Esophagus (tissue), 2 donors: ENCODE data around the gene PLCL2. TPM values are rescaled to one million over a fixed set of nuclear protein-coding genes. Genes with fewer than 3 reads are reported as not detected.

Experiments used
- H3K27ac ChIP-seq, 2 donors: one replicate each; pipeline ENCODE4 v1.5.1; 2013; ENCODE audit warnings: low read depth in 2 of 2, mild to moderate bottlenecking in 2 of 2, inconsistent platforms in 1 of 2, low read length in 1 of 2, moderate library complexity in 1 of 2
- H3K27me3 ChIP-seq, 2 donors: one replicate each; pipeline ENCODE4 v1.6.1; 2013; ENCODE audit warnings: low read length in 2 of 2, control low read depth in 1 of 2, mild to moderate bottlenecking in 1 of 2; ENCODE audit not compliant: insufficient read depth in 2 of 2, control insufficient read depth in 1 of 2
- H3K36me3 ChIP-seq, 2 donors: one replicate each; pipeline ENCODE4 v1.6.1; 2013; ENCODE audit warnings: low read length in 1 of 2; ENCODE audit not compliant: control insufficient read depth in 2 of 2, insufficient read depth in 2 of 2
- H3K4me1 ChIP-seq, 2 donors: one replicate each; pipeline ENCODE4 v1.6.1; 2013; ENCODE audit warnings: low read length in 1 of 2; ENCODE audit not compliant: control insufficient read depth in 2 of 2, insufficient read depth in 2 of 2
- H3K4me3 ChIP-seq, 2 donors: one replicate each; pipeline ENCODE4 v1.5.1; 2013; ENCODE audit warnings: low read length in 2 of 2, mild to moderate bottlenecking in 2 of 2, low read depth in 1 of 2, moderate library complexity in 1 of 2
- H3K9me3 ChIP-seq, 2 donors: one replicate each; pipeline ENCODE4 v1.6.1; 2013; ENCODE audit warnings: mild to moderate bottlenecking in 2 of 2, low read depth in 1 of 2, low read length in 1 of 2, moderate library complexity in 1 of 2; ENCODE audit not compliant: control insufficient read depth in 2 of 2, insufficient read depth in 1 of 2
- WGBS, 2 donors: extraction: QIAGEN DNeasy Blood & Tissue Kit; methylation state at CpG; one replicate each; pipeline ENCODE4 v1.1.7; 2013; 5-methylcytosine and 5-hydroxymethylcytosine counted together
- polyA plus RNA-seq, 2 donors: library from polyadenylated mRNA; stranded (reverse); fragments of 200-250 nt; gene quantifications; one replicate each; pipeline ENCODE4 v1.2.3, GENCODE V29; 2013
- donor health status: healthy with polysubstance abuse.
- donor health status: Bipolar disorder and iron deficiency.

Gene PLCL2
- polyA plus RNA-seq, 2 donors, result 0.22 to 0.35 TPM

GRCh38 chr3:16910207-16910606 is 25.5 kb downstream of the PLCL2 start:
- H3K9me3 ChIP-seq, result no peaks in the 10 kb centered on the region
- H3K27me3 ChIP-seq, result no peaks in the 10 kb centered on the region
- no peak overlapping the region for H3K27ac ChIP-seq
- no peaks in the 10 kb centered on the region for H3K4me1 ChIP-seq
- H3K36me3 ChIP-seq, result no peaks in the 10 kb centered on the region
- H3K4me3 ChIP-seq, result no peak overlapping the region
- 85 to 89% methylated on average over 3 of the region's 3 CpGs for WGBS, 2 donors

- H3K27me3 ChIP-seq, result no peaks in the 10 kb centered on the region
- no peaks in the 10 kb centered on the region for H3K9me3 ChIP-seq
- no peak overlapping the region for H3K4me3 ChIP-seq
- no peaks in the 10 kb centered on the region for H3K36me3 ChIP-seq
- 93 to 94% methylated on average over 2 of the region's 2 CpGs for WGBS, 2 donors
- no peaks in the 10 kb centered on the region for H3K4me1 ChIP-seq
- H3K27ac ChIP-seq, result no peak overlapping the region
These were observed 27.2 kb downstream of the PLCL2 start for GRCh38 chr3:16911916-16912315.

GRCh38 chr3:16912400-16913263 is 27.9 kb downstream of the PLCL2 start:
- H3K27ac ChIP-seq, result no peak overlapping the region
- H3K27me3 ChIP-seq, result no peaks in the 10 kb centered on the region
- no peaks in the 10 kb centered on the region for H3K9me3 ChIP-seq
- H3K4me1 ChIP-seq, result no peaks in the 10 kb centered on the region
- 93 to 95% methylated on average over 3 of the region's 3 CpGs for WGBS, 2 donors
- no peak overlapping the region for H3K4me3 ChIP-seq
- H3K36me3 ChIP-seq, result no peaks in the 10 kb centered on the region

GRCh38 chr3:16913264-16913580 is 28.5 kb downstream of the PLCL2 start:
- H3K9me3 ChIP-seq, result no peaks in the 10 kb centered on the region
- no peak overlapping the region for H3K4me3 ChIP-seq
- H3K4me1 ChIP-seq, result no peaks in the 10 kb centered on the region
- no peaks in the 10 kb centered on the region for H3K27me3 ChIP-seq
- H3K36me3 ChIP-seq, result no peaks in the 10 kb centered on the region
- 82 to 87% methylated on average over 2 of the region's 2 CpGs for WGBS, 2 donors
- no peak overlapping the region for H3K27ac ChIP-seq

GRCh38 chr3:16916840-16917239 is 32.1 kb downstream of the PLCL2 start:
- Histone ChIP-seq H3K36me3 (no peaks in the 10 kb centered on the region), H3K4me3 (no peak overlapping the region), H3K9me3 (no peaks in the 10 kb centered on the region), H3K27me3 (no peaks in the 10 kb centered on the region), H3K4me1 (no peaks in the 10 kb centered on the region), H3K27ac (no peak overlapping the region)
- 60 to 61% methylated on average over 5 of the region's 5 CpGs for WGBS, 2 donors

GRCh38 chr3:16917256-16917935 is 32.6 kb downstream of the PLCL2 start:
- H3K4me3 ChIP-seq, result no peak overlapping the region
- no peaks in the 10 kb centered on the region for H3K27me3 ChIP-seq
- H3K36me3 ChIP-seq, result no peaks in the 10 kb centered on the region
- H3K9me3 ChIP-seq, result no peaks in the 10 kb centered on the region
- H3K27ac ChIP-seq, result no peak overlapping the region
- no peaks in the 10 kb centered on the region for H3K4me1 ChIP-seq

GRCh38 chr3:16917980-16918682 is 33.4 kb downstream of the PLCL2 start:
- Histone ChIP-seq H3K4me1 (no peaks in the 10 kb centered on the region), H3K9me3 (no peaks in the 10 kb centered on the region), H3K27me3 (no peaks in the 10 kb centered on the region), H3K4me3 (no peak overlapping the region), H3K27ac (no peak overlapping the region), H3K36me3 (no peaks in the 10 kb centered on the region)
- 69 to 87% methylated on average over 3 of the region's 3 CpGs for WGBS, 2 donors

GRCh38 chr3:16918683-16919025 is 33.9 kb downstream of the PLCL2 start:
- Histone ChIP-seq H3K9me3 (no peaks in the 10 kb centered on the region), H3K27ac (no peak overlapping the region), H3K27me3 (no peaks in the 10 kb centered on the region), H3K4me1 (no peaks in the 10 kb centered on the region), H3K36me3 (no peaks in the 10 kb centered on the region), H3K4me3 (no peak overlapping the region)

- 86 to 89% methylated on average over 2 of the region's 2 CpGs for WGBS, 2 donors
- Histone ChIP-seq H3K27me3 (no peaks in the 10 kb centered on the region), H3K36me3 (no peaks in the 10 kb centered on the region)
These were observed 38.4 kb downstream of the PLCL2 start for GRCh38 chr3:16923112-16923511.

More at GRCh38 chr3:16923112-16923511, 38.4 kb downstream of the PLCL2 start:
- Histone ChIP-seq H3K4me1 (no peaks in the 10 kb centered on the region), H3K9me3 (no peaks in the 10 kb centered on the region), H3K27ac (no peak overlapping the region), H3K4me3 (no peak overlapping the region)
